Renal cortex interstitium (tissue), 11 donors: ENCODE data around the gene WNT5A. TPM values are rescaled to one million over a fixed set of nuclear protein-coding genes. Genes with fewer than 3 reads are reported as not detected.
"Not testable (repeated sequence)": the region's sequence is repeated elsewhere in the genome, so short reads cannot be mapped to it uniquely, and the experiment has no call there.

Experiments
- DNase-seq, 11 donors: peaks; one replicate each; pipeline ENCODE4 v3.0.0-alpha.2; 2013; ENCODE audit warnings: low read depth in 9 of 11, low spot score in 4 of 11; ENCODE audit errors: extremely low read depth in 1 of 11
- polyA plus RNA-seq, 3 donors: library from polyadenylated mRNA; unstranded; fragments of 120-200 nt; gene quantifications; one replicate each; pipeline ENCODE4 v1.2.1, GENCODE V29; 2013; ENCODE audit not compliant: insufficient read length in 3 of 3

WNT5A gene
- polyA plus RNA-seq, 3 donors: 31.6 to 44.3 (median 39.9) TPM

GRCh38 chr3:55515550-55516246, 28.6 kb upstream of the WNT5A start:
- no peak for DNase-seq

- DNase-seq: no peak
Measured at GRCh38 chr3:55514962-55515361, 27.9 kb upstream of the WNT5A start.

- no peak for DNase-seq
Measured at GRCh38 chr3:55512571-55513343, 25.7 kb upstream of the WNT5A start.

GRCh38 chr3:55511895-55512570, 24.9 kb upstream of the WNT5A start:
- no peak for DNase-seq

GRCh38 chr3:55508335-55508734, 21.2 kb upstream of the WNT5A start:
- DNase-seq: no peak

GRCh38 chr3:55507808-55508207, 20.7 kb upstream of the WNT5A start:
- no peak for DNase-seq

GRCh38 chr3:55505776-55506175, 18.7 kb upstream of the WNT5A start:
- DNase-seq: no peak

GRCh38 chr3:55505102-55505501, 18.0 kb upstream of the WNT5A start:
- DNase-seq: not testable (repeated sequence)

GRCh38 chr3:55501905-55502304, 14.8 kb upstream of the WNT5A start:
- no peak for DNase-seq

- DNase-seq: no peak
Measured at GRCh38 chr3:55500555-55501330, 13.6 kb upstream of the WNT5A start.

- no peak for DNase-seq
Measured at GRCh38 chr3:55498520-55498919, 11.4 kb upstream of the WNT5A start.

GRCh38 chr3:55497250-55497649, 10.1 kb upstream of the WNT5A start:
- no peak for DNase-seq

GRCh38 chr3:55494976-55495375, 7.9 kb upstream of the WNT5A start:
- no peak for DNase-seq

GRCh38 chr3:55492976-55493375, 5.9 kb upstream of the WNT5A start:
- DNase-seq: no peak

- no peak for DNase-seq
Measured at GRCh38 chr3:55491296-55491816, 4.2 kb upstream of the WNT5A start.

- DNase-seq: no peak
Measured at GRCh38 chr3:55490276-55490913, 3.3 kb upstream of the WNT5A start.

GRCh38 chr3:55489798-55490132, 2.7 kb upstream of the WNT5A start:
- DNase-seq: no peak

GRCh38 chr3:55488398-55489055, 1.4 kb upstream of the WNT5A start:
- DNase-seq: peak in 5 of 11 donors; percentile 80 to 85 (median 85)
